Peyer's patch (tissue), 4 donors: Measurements from ENCODE around the gene ARHGAP26. TPM values are rescaled to one million over a fixed set of nuclear protein-coding genes. Genes with fewer than 3 reads are reported as not detected.

Experiments used
- DNase-seq, 3 donors: peaks; one replicate each; pipeline ENCODE4 v3.0.0-alpha.2; 2017 to 2019
- H3K27ac ChIP-seq, 4 donors: fragments of 200-600 bp; sonication (generic); one replicate each; pipeline ENCODE4 v1.5.1; 2016 to 2019
- H3K27me3 ChIP-seq, 2 donors: fragments of 200-600 bp; sonication (generic); one replicate each; pipeline ENCODE4 v1.5.1; 2019
- H3K36me3 ChIP-seq, 3 donors: fragments of 200-600 bp; sonication (generic); one replicate each; pipeline ENCODE4 v1.5.1; 2016 to 2019
- H3K4me1 ChIP-seq, 4 donors: fragments of 200-600 bp; sonication (generic); one replicate each; pipeline ENCODE4 v1.5.1; 2016 to 2019
- H3K4me3 ChIP-seq, 4 donors: fragments of 200-600 bp; sonication (generic); 1 replicate in 3 of 4; 2 replicates in 1 of 4; pipeline ENCODE4 v1.5.1; 2016 to 2019; ENCODE audit warnings: mild to moderate bottlenecking in 1 of 4
- H3K9me3 ChIP-seq, 4 donors: fragments of 200-600 bp; sonication (generic); one replicate each; pipeline ENCODE4 v1.5.1; 2016 to 2019; ENCODE audit warnings: mild to moderate bottlenecking in 1 of 4
- CTCF ChIP-seq, 6 experiments: fragments of 450-650 bp in 4 of 6; fragments of 200-600 bp in 2 of 6; sonication (generic) in 1 of 6; IDR thresholded peaks; one replicate each; pipeline ENCODE4 v1.5.1; 2017 to 2019; ENCODE audit warnings: antibody characterized with exemption in 6 of 6, mild to moderate bottlenecking in 3 of 6, moderate library complexity in 1 of 6
- POLR2A ChIP-seq, 2 donors: fragments of 450-650 bp; IDR thresholded peaks; one replicate each; pipeline ENCODE4 v1.5.1; 2017; ENCODE audit warnings: antibody characterized with exemption in 2 of 2, mild to moderate bottlenecking in 2 of 2, moderate library complexity in 2 of 2
- total RNA-seq, 4 donors: library from RNA; depleted of rRNA; stranded (reverse); fragments of >200 nt; gene quantifications; one replicate each; pipeline ENCODE4 v1.1.0, GENCODE V29; 2016

ARHGAP26 gene
- total RNA-seq, 4 donors from 2014 or later: 60.1 to 180 (median 126) TPM

- Histone ChIP-seq H3K36me3 (peaks cover 0 to 39% (median 0%) of the 10 kb centered on the region in 3 donors), H3K27me3 (no peaks in the 10 kb centered on the region), H3K4me1 (no peaks in the 10 kb centered on the region), H3K27ac (no peak overlapping the region), H3K9me3 (no peaks in the 10 kb centered on the region), H3K4me3 (no peak overlapping the region)
- DNase-seq: no peak
- TF ChIP-seq CTCF (IDR thresholded peaks at IDR 0.05): no peak
- no peak for TF ChIP-seq POLR2A (IDR thresholded peaks at IDR 0.05)
These were observed 143.7 kb downstream of the ARHGAP26 start for GRCh38 chr5:142913728-142914338.

DNA sequence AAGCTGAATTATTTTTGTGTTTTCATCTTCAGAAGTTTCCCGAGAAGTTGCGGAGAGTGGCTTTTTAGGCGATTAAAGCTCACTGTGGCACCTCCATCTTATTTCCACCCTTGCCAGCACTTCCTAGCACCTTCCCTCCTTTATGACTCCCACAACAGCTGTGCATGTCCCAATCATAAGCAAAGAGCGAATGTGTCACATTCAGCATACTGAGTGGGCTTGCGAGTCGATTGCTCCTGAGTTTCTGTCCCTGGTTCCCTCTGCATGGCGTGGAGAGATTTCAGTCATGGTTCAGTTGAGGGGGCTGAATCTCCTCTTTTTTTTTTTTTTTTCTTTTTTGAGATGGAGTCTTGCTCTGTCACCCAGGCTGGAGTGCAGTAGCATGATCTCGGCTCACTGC is 144.9 kb downstream of the ARHGAP26 start:
- TF ChIP-seq CTCF (IDR thresholded peaks at IDR 0.05): no peak
- no peak for TF ChIP-seq POLR2A (IDR thresholded peaks at IDR 0.05)
- H3K4me1 ChIP-seq: no peaks in the 10 kb centered on the region
- H3K27ac ChIP-seq: no peak overlapping the region
- no peak for DNase-seq
- H3K27me3 ChIP-seq: no peaks in the 10 kb centered on the region
- no peaks in the 10 kb centered on the region for H3K9me3 ChIP-seq
- H3K4me3 ChIP-seq: no peak overlapping the region
- H3K36me3 ChIP-seq: peaks cover 0 to 37% (median 0%) of the 10 kb centered on the region in 3 donors

DNA sequence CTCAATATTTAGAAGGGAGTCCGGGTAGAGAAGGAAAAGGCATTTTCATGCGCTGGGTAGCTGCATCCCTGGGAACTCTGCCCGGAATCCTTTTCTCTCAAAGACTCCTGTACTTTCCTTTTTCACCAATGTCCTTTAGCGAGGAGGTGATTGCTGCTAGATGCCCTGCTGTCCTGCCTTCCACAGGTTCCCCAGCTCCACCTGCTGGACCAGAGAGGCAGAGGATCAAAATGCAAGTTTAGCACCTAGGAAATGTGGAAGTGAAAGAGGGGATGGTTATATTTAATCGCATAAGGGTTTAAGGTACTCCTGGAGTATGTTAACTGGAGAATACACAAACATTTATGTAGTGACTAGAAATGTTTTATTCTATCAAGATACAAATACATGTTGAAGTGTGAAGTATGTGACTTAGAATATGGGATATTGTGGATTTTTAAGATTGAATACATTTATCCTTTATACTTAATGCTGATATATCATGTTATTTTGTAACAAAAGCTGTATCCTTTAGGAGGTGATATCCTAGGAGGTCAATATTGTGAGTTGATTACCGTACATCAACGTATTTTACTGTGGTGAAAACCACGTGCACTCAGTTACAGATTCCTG is 145.7 kb downstream of the ARHGAP26 start:
- Histone ChIP-seq H3K4me3 (no peak overlapping the region), H3K27ac (no peak overlapping the region), H3K27me3 (no peaks in the 10 kb centered on the region), H3K36me3 (peaks cover 0 to 28% (median 0%) of the 10 kb centered on the region in 3 donors), H3K9me3 (no peaks in the 10 kb centered on the region), H3K4me1 (no peaks in the 10 kb centered on the region)
- peak in 2 of 3 donors; percentile 18 to 63 for DNase-seq
- TF ChIP-seq CTCF (IDR thresholded peaks at IDR 0.05) (peak in 4 of 6 experiments; percentile 33 to 55 (median 51)), POLR2A (IDR thresholded peaks at IDR 0.05) (no peak)

DNA sequence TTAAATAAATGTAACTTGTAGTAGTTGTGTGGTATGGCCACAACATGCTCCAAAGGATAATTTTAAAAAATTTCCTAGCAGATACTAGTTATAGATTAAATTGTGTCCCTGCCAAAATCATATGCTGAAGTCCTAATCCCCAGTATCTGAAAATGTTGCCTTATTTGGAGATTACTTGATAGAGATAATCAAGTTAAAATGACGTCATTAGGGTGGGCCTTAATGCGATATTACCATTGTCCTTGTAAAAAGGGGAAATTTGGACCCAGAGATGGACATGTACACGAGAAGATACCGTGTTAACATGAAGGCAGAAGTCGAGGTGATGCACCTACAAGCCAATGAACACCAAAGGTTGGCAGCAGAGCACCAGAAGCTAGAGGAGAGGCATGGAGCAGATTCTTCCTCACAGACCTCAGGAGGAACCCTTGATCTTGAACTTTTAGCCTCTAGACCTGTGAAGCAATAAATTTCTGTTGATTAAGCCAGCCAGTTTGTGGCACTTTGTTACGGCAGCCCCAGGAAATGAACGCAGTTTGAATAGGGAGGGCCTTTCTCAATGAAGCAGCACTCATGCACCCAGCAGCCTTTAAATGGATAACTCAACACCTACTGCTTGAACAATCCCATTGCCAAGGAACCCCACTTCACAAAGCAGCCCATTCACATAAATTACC is 148.9 kb downstream of the ARHGAP26 start:
- no peak for TF ChIP-seq CTCF (IDR thresholded peaks at IDR 0.05)
- no peak for TF ChIP-seq POLR2A (IDR thresholded peaks at IDR 0.05)
- Histone ChIP-seq H3K4me1 (no peaks in the 10 kb centered on the region), H3K36me3 (peaks cover 0 to 10% (median 0%) of the 10 kb centered on the region in 3 donors), H3K4me3 (no peak overlapping the region), H3K27me3 (no peaks in the 10 kb centered on the region), H3K9me3 (no peaks in the 10 kb centered on the region), H3K27ac (no peak overlapping the region)
- no peak for DNase-seq

- H3K27me3 ChIP-seq: no peaks in the 10 kb centered on the region
- no peak for TF ChIP-seq POLR2A (IDR thresholded peaks at IDR 0.05)
- TF ChIP-seq CTCF (IDR thresholded peaks at IDR 0.05): no peak
- H3K36me3 ChIP-seq: peaks cover 0 to 10% (median 0%) of the 10 kb centered on the region in 3 donors
- H3K9me3 ChIP-seq: no peaks in the 10 kb centered on the region
- no peak for DNase-seq
- H3K4me1 ChIP-seq: peaks cover 0 to 5% (median 0%) of the 10 kb centered on the region in 4 donors
- H3K27ac ChIP-seq: peak overlapping the region in 1 of 4 donors; percentile 16
- no peak overlapping the region for H3K4me3 ChIP-seq
These were observed 150.9 kb downstream of the ARHGAP26 start for GRCh38 chr5:142920849-142921612.
